Skin epidermis (tissue), 12 donors: ENCODE measurements around the gene RBMS1.
A peak's percentile ranks its signal among the peaks of the same experiment; 100 is the strongest.

ENCODE experiments used
- H3K27ac ChIP-seq, 21 experiments: fragments of 200-600 bp; sonication (generic) in 11 of 21; one replicate each; pipeline ENCODE4 v1.5.0; 2020; ENCODE audit warnings: mild to moderate bottlenecking in 3 of 21, inconsistent platforms in 2 of 21, moderate library complexity in 2 of 21
- H3K4me3 ChIP-seq, 7 experiments: fragments of 200-600 bp; sonication (generic) in 2 of 7; one replicate each; pipeline ENCODE4 v1.5.0; 2020; ENCODE audit warnings: inconsistent platforms in 2 of 7, mild to moderate bottlenecking in 2 of 7, moderate library complexity in 1 of 7

The RBMS1 gene

DNA sequence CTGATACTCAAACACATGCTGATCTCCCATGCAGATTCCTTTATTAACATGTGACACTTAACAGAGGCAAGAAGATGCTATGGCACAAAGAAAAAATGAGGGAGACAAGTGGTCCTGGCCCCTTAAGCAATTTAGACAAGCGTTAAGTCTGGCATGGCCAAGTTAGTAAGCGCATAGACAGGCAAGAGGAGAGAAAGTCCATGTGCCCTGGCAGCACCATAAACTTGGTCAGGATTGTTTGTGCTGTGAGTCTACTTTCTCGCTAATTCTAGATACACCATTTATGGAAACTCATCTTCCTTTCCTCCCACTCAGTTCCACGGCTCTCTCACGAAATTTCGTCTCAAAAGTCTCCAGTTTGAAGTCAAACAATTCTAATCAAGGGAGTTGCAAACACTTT lies 138.9 kb downstream of the RBMS1 start:
- no peak overlapping the region for H3K27ac ChIP-seq
- H3K4me3 ChIP-seq: no peak overlapping the region

GRCh38 chr2:160353813-160354212 lies 139.8 kb downstream of the RBMS1 start:
- Histone ChIP-seq H3K4me3 (no peak overlapping the region), H3K27ac (peak overlapping the region in 3 of 21 experiments; percentile 5 to 19 (median 5))

- no peak overlapping the region for H3K4me3 ChIP-seq
- H3K27ac ChIP-seq: peak overlapping the region in 3 of 21 experiments; percentile 5 to 19 (median 5)
Measured at GRCh38 chr2:160353166-160353565, 140.4 kb downstream of the RBMS1 start.

GRCh38 chr2:160352500-160352899 lies 141.1 kb downstream of the RBMS1 start:
- H3K4me3 ChIP-seq: no peak overlapping the region
- H3K27ac ChIP-seq: peak overlapping the region in 5 of 21 experiments; percentile 12 to 70 (median 26)

DNA sequence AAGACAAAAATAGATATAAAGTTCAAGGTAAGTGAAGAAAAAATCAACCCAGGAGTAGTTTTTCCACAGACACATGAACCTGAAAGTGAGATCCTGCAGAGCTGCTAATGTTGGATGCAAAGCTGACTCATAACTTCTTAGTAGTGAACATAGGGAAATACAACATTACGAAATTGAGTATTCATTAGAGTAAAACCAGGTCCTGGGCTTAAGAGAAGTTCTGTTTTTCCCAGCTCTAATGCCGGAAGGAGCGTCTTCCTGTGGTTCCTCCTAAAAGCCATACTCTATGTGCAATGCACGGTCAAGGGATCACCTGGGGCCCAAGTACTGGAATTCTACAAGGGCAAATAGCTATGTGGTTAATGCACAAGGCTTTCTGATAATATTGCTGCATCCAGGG lies 141.7 kb downstream of the RBMS1 start:
- H3K27ac ChIP-seq: peak overlapping the region in 10 of 21 experiments; percentile 1 to 70 (median 17)
- H3K4me3 ChIP-seq: no peak overlapping the region

DNA sequence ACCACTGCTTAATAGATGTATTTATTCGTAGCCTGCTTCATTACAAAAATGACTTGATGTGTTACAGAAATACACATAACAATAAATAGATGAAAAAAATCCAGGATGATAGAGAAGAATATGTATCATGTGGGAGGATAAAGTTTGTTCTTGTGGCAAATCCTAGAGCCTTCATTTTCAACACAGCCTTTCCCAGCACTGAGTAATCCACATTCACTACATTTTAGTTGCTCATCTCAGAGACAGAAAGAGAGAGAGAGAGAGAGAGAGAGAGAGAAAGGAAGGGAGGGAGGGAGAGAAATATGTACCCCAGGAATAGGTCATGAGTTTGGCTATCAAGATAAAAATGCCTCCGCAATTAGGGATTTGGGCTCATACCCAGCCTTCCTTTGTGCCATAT lies 144.3 kb downstream of the RBMS1 start:
- Histone ChIP-seq H3K4me3 (no peak overlapping the region), H3K27ac (no peak overlapping the region)

- Histone ChIP-seq H3K4me3 (no peak overlapping the region), H3K27ac (no peak overlapping the region)
Measured at GRCh38 chr2:160347269-160347863, 146.2 kb downstream of the RBMS1 start.

DNA sequence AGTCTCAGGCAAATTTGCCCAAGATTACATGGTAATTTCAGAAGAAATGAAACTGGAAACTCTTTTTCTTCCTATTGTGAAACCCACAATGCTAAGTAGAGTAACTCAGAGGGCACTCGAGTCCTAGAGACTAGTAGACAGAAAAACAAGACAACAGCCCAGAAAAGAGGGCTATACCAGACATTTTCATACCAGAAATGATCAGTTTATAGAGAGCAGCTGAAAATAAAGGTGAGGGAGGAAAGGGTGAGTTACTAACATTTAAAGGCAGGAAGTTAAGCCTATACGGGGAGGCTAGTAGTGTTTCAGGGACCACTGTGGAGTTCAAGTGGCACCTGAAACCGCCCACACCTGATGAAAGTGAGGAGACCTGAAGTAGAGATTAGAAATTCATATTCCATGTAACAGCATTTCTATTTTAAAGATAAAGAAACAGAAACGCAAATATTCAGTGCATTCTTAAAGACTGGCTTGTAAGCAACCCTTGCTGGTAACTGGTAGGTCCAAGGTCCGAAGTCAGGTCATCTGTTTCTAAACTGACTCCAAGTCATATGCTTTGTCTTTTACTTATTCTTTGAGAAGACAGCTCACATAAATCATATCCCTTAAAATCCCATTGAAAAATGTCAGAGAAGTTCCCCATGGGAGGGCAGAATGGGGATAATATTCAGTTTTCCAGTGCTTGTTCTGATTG lies 148.4 kb downstream of the RBMS1 start:
- H3K27ac ChIP-seq: no peak overlapping the region

DNA sequence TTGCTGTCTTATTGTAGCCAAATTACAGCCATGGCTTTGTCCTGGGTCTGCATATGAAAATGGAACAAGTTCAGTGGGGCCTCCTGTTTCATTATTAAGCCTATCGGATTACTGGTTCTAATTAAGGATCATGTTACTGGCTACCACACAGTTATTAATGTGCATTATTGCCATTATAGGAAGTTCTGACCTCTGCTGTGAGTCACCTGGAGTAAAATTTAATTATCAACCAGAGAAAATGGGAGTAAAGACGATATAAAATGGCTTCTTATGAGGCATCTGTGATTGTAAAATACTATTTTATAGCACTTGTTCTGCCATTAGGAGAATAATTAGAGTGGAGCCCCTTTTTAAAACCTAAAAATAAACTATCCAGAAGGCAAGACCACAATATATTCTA lies 150.2 kb downstream of the RBMS1 start:
- Histone ChIP-seq H3K27ac (no peak overlapping the region), H3K4me3 (no peak overlapping the region)

More for the DNA sequence above, 148.4 kb downstream of the RBMS1 start:
- H3K4me3 ChIP-seq: no peak overlapping the region

GRCh38 chr2:160339726-160340125 lies 153.9 kb downstream of the RBMS1 start:
- Histone ChIP-seq H3K4me3 (no peak overlapping the region), H3K27ac (peak overlapping the region in 1 of 21 experiments; percentile 30)

DNA sequence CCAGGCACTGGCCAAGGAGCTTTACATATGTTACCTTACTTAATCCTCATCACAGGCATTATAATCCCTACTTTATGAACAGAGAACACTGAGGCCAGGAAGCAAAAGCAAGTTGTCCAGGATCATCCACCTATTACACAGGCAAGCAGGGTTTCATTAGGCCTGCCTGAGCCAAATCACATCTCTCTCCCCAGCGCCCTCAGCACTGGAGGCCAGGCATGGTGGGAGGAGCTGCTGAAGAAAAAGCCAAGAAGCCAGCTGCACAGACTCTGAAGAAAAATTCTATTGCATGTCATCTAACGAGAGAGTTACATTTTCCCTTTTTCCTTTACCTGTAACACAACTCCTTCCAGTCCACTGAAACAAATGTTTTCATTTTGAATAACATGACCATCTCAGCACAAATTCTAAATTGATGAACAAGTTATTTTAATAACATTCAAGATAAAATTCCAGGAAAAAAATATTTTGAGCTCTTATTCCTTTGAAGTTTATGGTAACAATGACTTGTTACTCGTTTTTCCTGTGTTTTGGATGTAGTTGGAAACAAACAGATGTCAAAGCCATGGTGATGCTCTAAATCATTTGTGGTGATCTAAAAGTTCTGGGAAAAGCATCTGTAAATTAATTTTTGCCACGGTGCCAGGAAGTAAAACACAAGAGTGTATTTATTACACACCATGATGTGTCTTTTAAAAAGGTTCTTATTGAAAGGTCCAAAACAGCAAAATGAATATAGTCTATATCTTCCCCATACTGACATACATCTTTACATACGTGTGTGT lies 154.5 kb downstream of the RBMS1 start:
- H3K4me3 ChIP-seq: no peak overlapping the region
- peak overlapping the region in 5 of 21 experiments; percentile 1 to 67 (median 15) for H3K27ac ChIP-seq

GRCh38 chr2:160337728-160338127 lies 155.9 kb downstream of the RBMS1 start:
- Histone ChIP-seq H3K4me3 (no peak overlapping the region), H3K27ac (no peak overlapping the region)

DNA sequence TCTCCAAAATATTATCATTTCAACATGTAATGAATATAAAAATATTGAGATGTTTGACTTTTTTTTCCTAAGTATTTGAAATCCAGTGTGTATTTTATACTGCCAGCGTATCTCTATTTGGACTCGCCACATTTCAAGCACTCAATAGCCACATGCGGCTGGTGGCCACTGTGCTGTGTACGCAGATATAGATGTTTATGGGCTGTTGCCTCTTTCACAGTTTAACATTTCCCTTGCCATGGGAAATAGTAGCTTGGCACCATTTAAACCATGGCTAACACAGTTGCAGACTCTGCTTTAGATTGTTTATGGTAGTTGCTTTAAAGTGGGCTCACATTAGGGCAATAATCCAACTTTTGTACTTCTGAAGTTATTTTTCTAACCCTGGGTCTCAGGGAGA lies 157.0 kb downstream of the RBMS1 start:
- H3K27ac ChIP-seq: no peak overlapping the region
- no peak overlapping the region for H3K4me3 ChIP-seq

- Histone ChIP-seq H3K4me3 (no peak overlapping the region), H3K27ac (peak overlapping the region in 1 of 21 experiments; percentile 47)
Measured at GRCh38 chr2:160336105-160336504, 157.5 kb downstream of the RBMS1 start.

DNA sequence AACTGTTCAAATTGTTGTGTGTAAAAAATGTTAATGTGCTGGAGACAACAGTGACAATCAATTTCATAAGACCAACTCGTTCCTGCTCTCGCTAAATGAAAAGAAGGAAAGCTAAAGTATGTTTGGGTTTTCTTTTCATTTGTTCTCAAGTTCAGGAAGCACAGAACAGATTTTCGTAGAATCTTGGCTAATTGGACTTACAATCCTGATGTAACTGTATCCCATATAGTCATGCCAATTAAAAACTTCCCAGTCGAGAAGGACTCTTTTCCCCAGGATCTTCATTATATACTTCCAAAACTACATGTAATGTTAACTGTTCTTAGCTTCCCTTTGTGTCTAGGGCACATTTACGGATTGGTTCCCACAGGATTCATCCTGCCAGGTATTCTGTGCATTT lies 158.2 kb downstream of the RBMS1 start:
- peak overlapping the region in 5 of 21 experiments; percentile 5 to 47 (median 23) for H3K27ac ChIP-seq
- H3K4me3 ChIP-seq: no peak overlapping the region

GRCh38 chr2:160334028-160334741 lies 159.4 kb downstream of the RBMS1 start:
- no peak overlapping the region for H3K4me3 ChIP-seq
- H3K27ac ChIP-seq: peak overlapping the region in 4 of 21 experiments; percentile 6 to 52 (median 30)

DNA sequence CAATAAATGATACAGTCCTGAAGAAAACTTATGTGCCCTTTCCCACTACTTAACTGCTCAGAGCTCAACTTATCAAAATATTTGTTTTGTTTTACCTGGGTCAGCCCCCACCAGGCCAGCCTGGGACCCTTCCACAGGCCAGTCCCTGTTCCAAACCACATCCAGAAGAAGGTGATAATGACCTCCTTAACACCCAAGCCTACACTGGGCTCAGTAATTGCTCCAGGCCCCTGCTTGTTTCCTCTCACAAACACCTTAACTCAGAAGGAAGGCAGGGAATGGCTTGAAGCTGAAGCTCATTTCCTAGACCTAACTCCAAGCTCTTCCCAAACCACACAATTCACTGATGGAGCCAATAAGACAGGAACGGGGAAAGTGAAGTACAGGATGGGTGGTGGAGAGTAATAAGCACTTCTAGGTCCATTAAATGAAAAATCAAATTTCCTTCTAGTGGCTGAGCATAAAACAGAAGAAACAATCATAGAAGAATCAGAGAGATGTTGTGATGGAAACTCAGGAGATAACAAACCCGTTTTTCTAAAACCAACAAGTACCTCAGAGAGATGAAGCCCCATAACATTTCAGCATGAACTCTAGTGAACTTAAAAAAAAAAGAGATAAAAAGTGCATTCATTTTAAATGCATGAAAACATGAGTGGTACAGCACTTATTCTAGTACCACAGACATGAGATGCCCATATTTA lies 160.1 kb downstream of the RBMS1 start:
- Histone ChIP-seq H3K27ac (peak overlapping the region in 5 of 21 experiments; percentile 6 to 52 (median 29)), H3K4me3 (no peak overlapping the region)

DNA sequence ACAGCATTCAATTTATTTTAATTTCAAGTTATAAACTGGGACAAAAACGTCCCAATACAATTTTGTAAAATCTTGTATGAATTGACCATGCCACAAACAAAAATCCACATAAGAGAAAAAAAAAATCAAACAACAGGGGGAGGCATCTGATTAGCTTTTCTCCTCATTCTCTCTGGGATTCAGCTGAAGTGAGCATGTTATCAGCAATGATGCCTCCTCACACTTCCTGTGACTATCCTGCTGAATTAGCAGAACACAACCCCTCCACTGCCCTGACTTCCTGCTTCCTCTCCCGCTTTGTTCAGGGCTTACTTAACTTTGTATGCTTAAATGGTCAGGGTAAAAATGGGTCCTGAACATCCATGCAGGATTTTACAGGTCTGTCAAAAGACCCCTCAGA lies 161.3 kb downstream of the RBMS1 start:
- Histone ChIP-seq H3K4me3 (no peak overlapping the region), H3K27ac (peak overlapping the region in 4 of 21 experiments; percentile 7 to 70 (median 10))
